ENCODE measurements around the gene HLA-DRB1.

Gene HLA-DRB1

GRCh38 chr6:32635526-32636123 is 46.0 kb upstream of the HLA-DRB1 start:
- TF ChIP-seq CEBPB (IDR thresholded peaks at IDR 0.05) = no peak
- no peak for TF ChIP-seq EGR1 (IDR thresholded peaks at IDR 0.05)
- TF ChIP-seq YY1 (IDR thresholded peaks at IDR 0.05; ENCODE audit: low read depth) = no peak
- no peak for TF ChIP-seq EP300 (IDR thresholded peaks at IDR 0.05; ENCODE audit: borderline replicate concordance)

- TF ChIP-seq TEAD4 (IDR thresholded peaks at IDR 0.05) (no peak), EGR1 (IDR thresholded peaks at IDR 0.05) (no peak), CREB1 (IDR thresholded peaks at IDR 0.05; ENCODE audit: low read depth) (no peak), FOXM1 (IDR thresholded peaks at IDR 0.05; ENCODE audit: borderline replicate concordance, low read depth) (no peak), EP300 (IDR thresholded peaks at IDR 0.05; ENCODE audit: borderline replicate concordance) (no peak), TAF1 (IDR thresholded peaks at IDR 0.05; ENCODE audit: low read depth) (no peak), TCF12 (IDR thresholded peaks at IDR 0.05; ENCODE audit: low read depth) (no peak), ZBTB7A (IDR thresholded peaks at IDR 0.05; ENCODE audit: low read depth) (no peak), NFIC (IDR thresholded peaks at IDR 0.05) (no peak), CEBPB (IDR thresholded peaks at IDR 0.05) (no peak), RAD21 (IDR thresholded peaks at IDR 0.05; ENCODE audit: low read depth) (no peak), YY1 (IDR thresholded peaks at IDR 0.05; ENCODE audit: low read depth) (no peak)
- TF ChIP-seq, protein P1, sequence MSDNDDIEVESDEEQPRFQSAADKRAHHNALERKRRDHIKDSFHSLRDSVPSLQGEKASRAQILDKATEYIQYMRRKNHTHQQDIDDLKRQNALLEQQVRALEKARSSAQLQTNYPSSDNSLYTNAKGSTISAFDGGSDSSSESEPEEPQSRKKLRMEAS (IDR thresholded peaks at IDR 0.05) = no peak
- TF ChIP-seq, protein P2, sequence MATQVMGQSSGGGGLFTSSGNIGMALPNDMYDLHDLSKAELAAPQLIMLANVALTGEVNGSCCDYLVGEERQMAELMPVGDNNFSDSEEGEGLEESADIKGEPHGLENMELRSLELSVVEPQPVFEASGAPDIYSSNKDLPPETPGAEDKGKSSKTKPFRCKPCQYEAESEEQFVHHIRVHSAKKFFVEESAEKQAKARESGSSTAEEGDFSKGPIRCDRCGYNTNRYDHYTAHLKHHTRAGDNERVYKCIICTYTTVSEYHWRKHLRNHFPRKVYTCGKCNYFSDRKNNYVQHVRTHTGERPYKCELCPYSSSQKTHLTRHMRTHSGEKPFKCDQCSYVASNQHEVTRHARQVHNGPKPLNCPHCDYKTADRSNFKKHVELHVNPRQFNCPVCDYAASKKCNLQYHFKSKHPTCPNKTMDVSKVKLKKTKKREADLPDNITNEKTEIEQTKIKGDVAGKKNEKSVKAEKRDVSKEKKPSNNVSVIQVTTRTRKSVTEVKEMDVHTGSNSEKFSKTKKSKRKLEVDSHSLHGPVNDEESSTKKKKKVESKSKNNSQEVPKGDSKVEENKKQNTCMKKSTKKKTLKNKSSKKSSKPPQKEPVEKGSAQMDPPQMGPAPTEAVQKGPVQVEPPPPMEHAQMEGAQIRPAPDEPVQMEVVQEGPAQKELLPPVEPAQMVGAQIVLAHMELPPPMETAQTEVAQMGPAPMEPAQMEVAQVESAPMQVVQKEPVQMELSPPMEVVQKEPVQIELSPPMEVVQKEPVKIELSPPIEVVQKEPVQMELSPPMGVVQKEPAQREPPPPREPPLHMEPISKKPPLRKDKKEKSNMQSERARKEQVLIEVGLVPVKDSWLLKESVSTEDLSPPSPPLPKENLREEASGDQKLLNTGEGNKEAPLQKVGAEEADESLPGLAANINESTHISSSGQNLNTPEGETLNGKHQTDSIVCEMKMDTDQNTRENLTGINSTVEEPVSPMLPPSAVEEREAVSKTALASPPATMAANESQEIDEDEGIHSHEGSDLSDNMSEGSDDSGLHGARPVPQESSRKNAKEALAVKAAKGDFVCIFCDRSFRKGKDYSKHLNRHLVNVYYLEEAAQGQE (IDR thresholded peaks at IDR 0.05; ENCODE audit: low read depth) = no peak
- TF ChIP-seq, protein P3, sequence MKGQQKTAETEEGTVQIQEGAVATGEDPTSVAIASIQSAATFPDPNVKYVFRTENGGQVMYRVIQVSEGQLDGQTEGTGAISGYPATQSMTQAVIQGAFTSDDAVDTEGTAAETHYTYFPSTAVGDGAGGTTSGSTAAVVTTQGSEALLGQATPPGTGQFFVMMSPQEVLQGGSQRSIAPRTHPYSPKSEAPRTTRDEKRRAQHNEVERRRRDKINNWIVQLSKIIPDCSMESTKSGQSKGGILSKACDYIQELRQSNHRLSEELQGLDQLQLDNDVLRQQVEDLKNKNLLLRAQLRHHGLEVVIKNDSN (IDR thresholded peaks at IDR 0.05) = no peak
Observed at GRCh38 chr6:32627831-32628230, 38.2 kb upstream of the HLA-DRB1 start.

DNA sequence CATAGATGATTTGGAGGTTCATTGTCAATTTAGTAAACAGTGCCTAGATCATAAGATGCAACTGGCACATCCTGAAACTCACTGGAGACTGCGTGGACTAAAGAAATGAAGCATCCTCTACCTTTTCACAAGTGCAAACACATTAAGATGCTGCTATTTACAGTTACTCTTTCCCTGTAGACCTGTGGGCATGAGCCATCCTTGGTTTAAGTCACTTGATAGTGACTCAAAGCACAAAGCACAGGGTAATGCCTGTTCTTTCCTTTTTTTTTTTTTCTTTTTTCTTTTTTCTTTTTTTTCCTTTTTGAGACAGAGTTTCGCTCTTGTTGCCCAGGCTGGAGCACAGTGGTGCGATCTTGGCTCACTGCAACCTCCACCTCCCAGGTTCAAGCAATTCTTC is 37.6 kb upstream of the HLA-DRB1 start:
- TF ChIP-seq YY1 (IDR thresholded peaks at IDR 0.05; ENCODE audit: low read depth) (no peak), NFIC (IDR thresholded peaks at IDR 0.05) (no peak), FOXM1 (IDR thresholded peaks at IDR 0.05; ENCODE audit: borderline replicate concordance, low read depth) (no peak), TCF12 (IDR thresholded peaks at IDR 0.05; ENCODE audit: low read depth) (no peak), TAF1 (IDR thresholded peaks at IDR 0.05; ENCODE audit: low read depth) (no peak), EGR1 (IDR thresholded peaks at IDR 0.05) (no peak), CREB1 (IDR thresholded peaks at IDR 0.05; ENCODE audit: low read depth) (no peak), RAD21 (IDR thresholded peaks at IDR 0.05; ENCODE audit: low read depth) (no peak), EP300 (IDR thresholded peaks at IDR 0.05; ENCODE audit: borderline replicate concordance) (no peak), CEBPB (IDR thresholded peaks at IDR 0.05) (no peak)
- TF ChIP-seq, protein P1 (IDR thresholded peaks at IDR 0.05) = no peak
- TF ChIP-seq, protein P2 (IDR thresholded peaks at IDR 0.05; ENCODE audit: low read depth) = no peak
- TF ChIP-seq, protein P3 (IDR thresholded peaks at IDR 0.05) = no peak

DNA sequence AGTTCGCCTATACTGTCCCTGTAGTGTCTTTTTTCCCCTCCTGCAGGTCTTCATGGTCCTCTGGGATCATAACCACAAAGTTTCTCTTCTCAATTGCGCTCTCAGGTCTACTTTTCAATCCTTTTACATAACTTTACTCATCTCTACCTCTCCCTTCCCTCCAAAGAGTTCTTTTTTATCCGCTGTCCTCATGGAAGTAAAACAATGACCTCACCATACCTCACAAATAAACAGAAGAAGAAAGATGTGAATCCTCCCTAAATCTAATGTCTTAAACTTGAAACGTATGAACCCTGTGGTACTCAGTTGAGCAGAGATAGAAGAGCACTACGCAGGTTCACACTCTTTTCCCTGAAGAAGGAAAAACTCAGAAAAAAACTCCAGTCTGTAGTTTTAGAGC is 35.5 kb upstream of the HLA-DRB1 start:
- no peak for TF ChIP-seq TAF1 (IDR thresholded peaks at IDR 0.05; ENCODE audit: low read depth)
- no peak for TF ChIP-seq TEAD4 (IDR thresholded peaks at IDR 0.05)
- TF ChIP-seq TCF12 (IDR thresholded peaks at IDR 0.05; ENCODE audit: low read depth) = no peak
- TF ChIP-seq CEBPB (IDR thresholded peaks at IDR 0.05) = no peak
- no peak for TF ChIP-seq FOXM1 (IDR thresholded peaks at IDR 0.05; ENCODE audit: borderline replicate concordance, low read depth)
- TF ChIP-seq, protein P3 (IDR thresholded peaks at IDR 0.05) = no peak
- TF ChIP-seq NFIC (IDR thresholded peaks at IDR 0.05) = no peak
- TF ChIP-seq ZBTB7A (IDR thresholded peaks at IDR 0.05; ENCODE audit: low read depth) = no peak
- TF ChIP-seq, protein P1 (IDR thresholded peaks at IDR 0.05) = no peak
- no peak for TF ChIP-seq CREB1 (IDR thresholded peaks at IDR 0.05; ENCODE audit: low read depth)
- TF ChIP-seq EGR1 (IDR thresholded peaks at IDR 0.05) = no peak
- TF ChIP-seq EP300 (IDR thresholded peaks at IDR 0.05; ENCODE audit: borderline replicate concordance) = no peak
- TF ChIP-seq RAD21 (IDR thresholded peaks at IDR 0.05; ENCODE audit: low read depth) = no peak
- TF ChIP-seq YY1 (IDR thresholded peaks at IDR 0.05; ENCODE audit: low read depth) = no peak
- TF ChIP-seq, protein P2 (IDR thresholded peaks at IDR 0.05; ENCODE audit: low read depth) = no peak

All from Ishikawa (cell line).